Activated CD4-positive, alpha-beta T cell treated with anti-CD3 and anti-CD28 coated beads for 24 hours (primary cell): ENCODE results near the gene HS6ST2.

Source experiments
- DNase-seq, 2 donors: peaks; one replicate each; pipeline ENCODE4 v3.0.0-alpha.2; 2020; ENCODE audit warnings: low read depth in 2 of 2

HS6ST2 gene

GRCh38 chrX:132848296-132848970, 110.0 kb downstream of the HS6ST2 start:
- no peak for DNase-seq

- DNase-seq, result no peak
These were observed 115.1 kb downstream of the HS6ST2 start for GRCh38 chrX:132843363-132843762.

- no peak for DNase-seq
These were observed 115.8 kb downstream of the HS6ST2 start for GRCh38 chrX:132842460-132843238.

GRCh38 chrX:132837967-132838366, 120.5 kb downstream of the HS6ST2 start:
- DNase-seq, result no peak

- no peak for DNase-seq
These were observed 121.3 kb downstream of the HS6ST2 start for GRCh38 chrX:132837126-132837525.

GRCh38 chrX:132836471-132836870, 122.0 kb downstream of the HS6ST2 start:
- no peak for DNase-seq

GRCh38 chrX:132834741-132835140, 123.7 kb downstream of the HS6ST2 start:
- no peak for DNase-seq

- DNase-seq, result no peak
These were observed 124.3 kb downstream of the HS6ST2 start for GRCh38 chrX:132834109-132834508.

GRCh38 chrX:132833373-132833772, 125.1 kb downstream of the HS6ST2 start:
- DNase-seq, result no peak

- no peak for DNase-seq
These were observed 127.0 kb downstream of the HS6ST2 start for GRCh38 chrX:132831336-132831973.

GRCh38 chrX:132822634-132823012, 135.8 kb downstream of the HS6ST2 start:
- DNase-seq, result no peak

- no peak for DNase-seq
These were observed 136.3 kb downstream of the HS6ST2 start for GRCh38 chrX:132821974-132822633.

- no peak for DNase-seq
These were observed 137.8 kb downstream of the HS6ST2 start for GRCh38 chrX:132820675-132821074.

- no peak for DNase-seq
These were observed 138.6 kb downstream of the HS6ST2 start for GRCh38 chrX:132819711-132820264.

GRCh38 chrX:132818638-132819037, 139.8 kb downstream of the HS6ST2 start:
- no peak for DNase-seq

GRCh38 chrX:132815643-132816042, 142.8 kb downstream of the HS6ST2 start:
- no peak for DNase-seq

GRCh38 chrX:132810964-132811712, 147.3 kb downstream of the HS6ST2 start:
- DNase-seq, result no peak

GRCh38 chrX:132810488-132810887, 147.9 kb downstream of the HS6ST2 start:
- no peak for DNase-seq

- DNase-seq, result no peak
These were observed 148.8 kb downstream of the HS6ST2 start for GRCh38 chrX:132809581-132809980.

GRCh38 chrX:132807411-132808030, 150.9 kb downstream of the HS6ST2 start:
- no peak for DNase-seq

- no peak for DNase-seq
These were observed 156.4 kb downstream of the HS6ST2 start for GRCh38 chrX:132802033-132802432.
